K562 (cell line): ENCODE measurements around the gene DIP2A. TPM values are rescaled to one million over a fixed set of nuclear protein-coding genes. Genes with fewer than 3 reads are reported as not detected.
A peak's percentile ranks its signal among the peaks of the same experiment; 100 is the strongest.
"Not testable (repeated sequence)": the region's sequence is repeated elsewhere in the genome, so short reads cannot be mapped to it uniquely, and the experiment has no call there.

ENCODE experiments used
- ATAC-seq: fragments of 200-7000 bp; cut with Tn5 transposase; 3 replicates; pipeline ENCODE4 v1.9.1; 2020; ENCODE audit warnings: moderate library complexity
- BruUV-seq: library from RNA; stranded (reverse); fragments of 400-500 nt; replicated peaks from 2 replicates; lab custom pipeline; 2021; lab: Mats Ljungman, UMichigan
- CTCF ChIA-PET: fragments of 300-600 bp; formaldehyde crosslinking; extraction: SDS; loops from one replicate; lab custom pipeline; 2021; ENCODE audit warnings: low intra/inter-chr PET ratio; lab: Yijun Ruan, JAX
- POLR2A ChIA-PET: fragments of 300-600, 350-650 bp; sonication (Branson Sonifier 250); formaldehyde crosslinking; extraction: SDS; loops from one replicate; lab custom pipeline; 2021; ENCODE audit warnings: antibody characterized with exemption, inconsistent platforms; lab: Yijun Ruan, JAX
- DNase-seq, 4 experiments: peaks; one replicate each; pipeline versions ENCODE4 v3.0.0 to v3.0.0-alpha.2; 2011 to 2018; ENCODE audit warnings: low spot score in 3 of 4, mixed read lengths in 3 of 4; ENCODE audit errors: extremely low read depth in 1 of 4
- FAIRE-seq: peaks from 2 replicates; lab custom pipeline; 2011; peaks lifted over from hg19 to GRCh38; lab: Jason Lieb, UNC
- H2AFZ ChIP-seq: 2 replicates; pipeline ENCODE4 v1.6.0; 2011; ENCODE audit warnings: low read depth, low read length, control low read depth, inconsistent platforms
- H3K27ac ChIP-seq: fragments of 200-600 bp; 3 replicates; pipeline ENCODE4 v1.8.0; 2011; ENCODE audit warnings: low read depth, mild to moderate bottlenecking, control low read depth, inconsistent platforms, low read length, moderate library complexity, mixed read lengths; ENCODE audit errors: extremely low read depth
- H3K27me3 ChIP-seq, 2 experiments: fragments of 300-600 bp in 1 of 2; 2 replicates in 1 of 2; 3 replicates in 1 of 2; pipeline versions ENCODE4 v1.6.0 to v1.8.0; 2011; ENCODE audit warnings: inconsistent platforms in 2 of 2, low read length in 2 of 2, mild to moderate bottlenecking in 1 of 2, mixed read lengths in 1 of 2, moderate library complexity in 1 of 2; ENCODE audit not compliant: control insufficient read depth in 2 of 2, insufficient read depth in 2 of 2
- H3K36me3 ChIP-seq: fragments of 300-600 bp; 3 replicates; pipeline ENCODE4 v1.8.0; 2011; ENCODE audit warnings: mild to moderate bottlenecking, low read length, inconsistent platforms; ENCODE audit not compliant: control insufficient read depth, insufficient read depth
- H3K4me1 ChIP-seq, 2 experiments: fragments of 200-600 bp in 1 of 2; replicated peaks in 1 of 2; 2 replicates in 1 of 2; 3 replicates in 1 of 2; pipeline versions ENCODE4 v1.5.1 to v1.8.0; 2011; ENCODE audit warnings: inconsistent platforms in 2 of 2, low read length in 2 of 2, mild to moderate bottlenecking in 1 of 2, mixed read lengths in 1 of 2, moderate library complexity in 1 of 2; ENCODE audit not compliant: control insufficient read depth in 2 of 2, insufficient read depth in 2 of 2
- H3K4me2 ChIP-seq: 2 replicates; pipeline ENCODE4 v1.6.1; 2011; ENCODE audit warnings: low read length, control low read depth, inconsistent platforms, mixed read lengths; ENCODE audit not compliant: insufficient read depth
- H3K4me3 ChIP-seq: fragments of 200-600 bp; sonication (generic), shearing (Covaris generic); 2 replicates; pipeline ENCODE4 v1.5.1; 2016; ENCODE audit warnings: control low read depth, inconsistent platforms
- H3K79me2 ChIP-seq: fragments of 200-600 bp; 3 replicates; pipeline ENCODE4 v1.8.0; 2011; ENCODE audit warnings: low read length, inconsistent platforms; ENCODE audit not compliant: control insufficient read depth, insufficient read depth
- H3K9ac ChIP-seq, 2 experiments: 2 replicates each; pipeline versions ENCODE4 v1.6.0 to v1.6.1; 2011; ENCODE audit warnings: low read depth in 2 of 2, low read length in 2 of 2, control low read depth in 1 of 2, inconsistent platforms in 1 of 2, mild to moderate bottlenecking in 1 of 2, mixed read lengths in 1 of 2; ENCODE audit not compliant: insufficient read depth in 1 of 2
- H3K9me1 ChIP-seq: one replicate; pipeline ENCODE4 v1.6.0; 2011; ENCODE audit warnings: inconsistent platforms, mild to moderate bottlenecking, low read length, moderate library complexity; ENCODE audit not compliant: control insufficient read depth, insufficient read depth
- H3K9me3 ChIP-seq: replicated peaks from 2 replicates; pipeline ENCODE4 v1.5.1; 2011; ENCODE audit warnings: low read depth, low read length, inconsistent platforms; ENCODE audit not compliant: control insufficient read depth, insufficient read depth
- H4K20me1 ChIP-seq: replicated peaks from 2 replicates; pipeline ENCODE4 v1.6.1; 2011; ENCODE audit warnings: low read length, inconsistent platforms, mixed read lengths; ENCODE audit not compliant: control insufficient read depth, insufficient read depth
- XRCC5 ChIP-seq: fragments of 200-400 bp; formaldehyde crosslinking; IDR thresholded peaks from 2 replicates; pipeline ENCODE4 v1.6.1; 2017; ENCODE audit warnings: low read depth, mild to moderate bottlenecking, low read length
- WGBS: fragments of 100-300 bp; shearing (Covaris generic); methylation state at CpG from one replicate; pipeline ENCODE4 v1.1.6; 2016; ENCODE audit warnings: low coverage, mixed read lengths; ENCODE audit not compliant: insufficient coverage; ENCODE audit errors: missing lambda C conversion rate; 5-methylcytosine and 5-hydroxymethylcytosine counted together
- in situ Hi-C: fragments of 300-500 bp; cut with MboI; formaldehyde crosslinking; loops from 4 replicates; pipeline ENCODE4 v1.15.0; 2018; ENCODE audit warnings: inconsistent platforms, mixed read lengths
- intact Hi-C: fragments of 100-400 bp; cut with micrococcal nuclease; formaldehyde crosslinking; loops from 2 replicates; pipeline ENCODE4 v1.14.2; 2022
- polyA plus RNA-seq, 8 experiments: library from polyadenylated mRNA; depleted of rRNA in 4 of 8; stranded (reverse) in 5 of 8; unstranded in 3 of 8; fragments of >200 nt; fragmentation: Nextera tagmentation in 2 of 8; fragmentation: Illumina TruSeq in 1 of 8; extraction: Ambion mirVana in 2 of 8; extraction: Trizol in 1 of 8; gene quantifications; 2 replicates each; pipeline versions ENCODE4 v1.2.1 to v1.2.3, GENCODE V29; 2011 to 2014; ENCODE audit warnings: inconsistent platforms in 1 of 8, missing spikeins in 1 of 8
- total RNA-seq, 7 experiments: library from RNA; depleted of rRNA in 6 of 7; stranded (reverse); fragments of >200 nt in 6 of 7; fragmentation: Illumina TruSeq in 2 of 7; extraction: Trizol in 2 of 7; gene quantifications; 2 replicates each; pipeline versions ENCODE4 v1.2.1 to v1.2.3, GENCODE V29; 2011 to 2021; ENCODE audit warnings: low replicate concordance in 1 of 7
- TF ChIP-seq, protein P1 (sequence below), 2 experiments: fragments of 450-650 bp in 1 of 2; sonication (generic) in 1 of 2; formaldehyde crosslinking in 1 of 2; IDR thresholded peaks in 1 of 2; conservative IDR thresholded peaks in 1 of 2; 2 replicates each; pipeline versions ENCODE4 v1.6.1 to v1.8.1; 2016 to 2023; ENCODE audit warnings: mild to moderate bottlenecking in 2 of 2, moderate library complexity in 2 of 2, inconsistent platforms in 1 of 2, missing genetic modification reagents in 1 of 2
- TF ChIP-seq, protein P2 (sequence below): sonication (generic); formaldehyde crosslinking; IDR thresholded peaks from 2 replicates; pipeline ENCODE4 v1.9.0; 2022; ENCODE audit warnings: mild to moderate bottlenecking, missing genetic modification reagents

Gene DIP2A
- total and polyA plus RNA-seq, 9 of the 15 experiments (the other 6 are each of a cell fraction or from before 2014, with no cell fraction given), result 4.3 to 34.5 (median 20.3) TPM

DNA sequence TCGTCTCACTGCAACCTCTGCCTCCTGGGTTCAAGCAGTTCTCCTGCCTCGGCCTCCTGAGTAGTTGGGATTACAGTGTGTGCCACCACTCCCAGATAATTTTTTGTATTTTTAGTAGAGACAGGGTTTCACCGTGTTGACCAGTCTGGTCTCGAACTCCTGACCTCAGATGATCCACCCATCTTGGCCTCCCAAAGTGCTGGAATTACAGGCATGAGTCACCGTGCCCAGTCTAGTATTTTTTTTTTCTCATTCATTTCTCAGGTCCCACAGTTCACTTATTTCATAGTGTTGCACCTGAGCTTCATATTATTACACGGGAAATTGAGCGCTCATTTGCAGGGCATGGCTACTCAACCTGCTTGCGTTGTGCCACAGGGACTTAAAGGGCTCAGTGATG lies 68.7 kb downstream of the DIP2A start:
- 62% methylated on average over 8 of the region's 8 CpGs for WGBS
- FAIRE-seq, H3K9me3 ChIP-seq, BruUV-seq, H3K79me2 ChIP-seq, in situ Hi-C loops, H3K27me3 ChIP-seq, H3K9ac ChIP-seq, CTCF ChIA-PET, H3K4me2 ChIP-seq, H2AFZ ChIP-seq, H3K4me1 ChIP-seq, H3K27ac ChIP-seq, ATAC-seq, H3K4me3 ChIP-seq, DNase-seq, H4K20me1 ChIP-seq, intact Hi-C loops, H3K9me1 ChIP-seq: not testable (repeated sequence)
- peaks cover 39% of the 10 kb centered on the region; the same call in 2 of the 3 replicates for H3K36me3 ChIP-seq
- POLR2A ChIA-PET, result interaction anchor here (0.7 to 1.5 kb wide), 3 partner anchors 9 to 108 kb away, joined by 3 to 6 read pairs (median 3); partner anchors contain the start of gene PRMT2
- TF ChIP-seq, protein P1, sequence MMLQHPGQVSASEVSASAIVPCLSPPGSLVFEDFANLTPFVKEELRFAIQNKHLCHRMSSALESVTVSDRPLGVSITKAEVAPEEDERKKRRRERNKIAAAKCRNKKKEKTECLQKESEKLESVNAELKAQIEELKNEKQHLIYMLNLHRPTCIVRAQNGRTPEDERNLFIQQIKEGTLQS (IDR thresholded peaks at IDR 0.05), result peak; percentile 49
- TF ChIP-seq, protein P1 (CRISPR knock-in tag; conservative IDR thresholded peaks at IDR 0.05), result not testable (repeated sequence)

DNA sequence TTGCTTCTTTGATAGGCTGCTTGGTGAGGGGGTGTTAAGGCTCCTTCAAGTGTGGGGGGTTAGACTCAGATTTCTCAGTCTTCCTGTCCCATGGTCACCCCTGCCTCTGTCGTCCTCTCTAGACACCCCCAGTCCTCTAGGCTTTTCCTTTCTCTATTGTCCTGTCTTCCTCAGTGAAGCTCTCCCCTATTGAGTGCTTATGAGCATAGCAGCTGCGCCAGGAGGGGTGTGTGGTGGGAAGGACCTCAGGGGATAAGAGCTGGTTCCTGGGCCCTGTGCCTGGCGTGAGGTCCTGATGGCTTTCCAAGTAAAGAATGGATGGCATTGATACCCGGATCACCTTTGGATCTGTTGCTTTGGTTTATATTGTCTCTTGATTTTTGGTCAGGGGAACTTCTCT lies 69.1 kb downstream of the DIP2A start:
- Histone ChIP-seq H3K9me3 (no peaks in the 10 kb centered on the region), H3K27me3 (no peaks in the 10 kb centered on the region), H3K9me1 (peaks cover 8% of the 10 kb centered on the region), H3K4me2 (no peak overlapping the region), H3K36me3 (peaks cover 40% of the 10 kb centered on the region; the same call in 2 of the 3 replicates), H3K79me2 (0 out of 3 replicates have a peak, but pooled peaks cover 2% of the 10 kb centered on the region), H3K9ac (no peak overlapping the region), H3K4me1 (no peaks in the 10 kb centered on the region), H3K4me3 (no peak overlapping the region), H4K20me1 (no peaks in the 10 kb centered on the region), H2AFZ (no peak overlapping the region), H3K27ac (no peak overlapping the region)
- BruUV-seq, result no TSS peak
- ATAC-seq (peak; percentile 55), FAIRE-seq (no peak), DNase-seq (no peak)
- in situ Hi-C loops, result no loop called here
- POLR2A ChIA-PET, result interaction anchor here (0.7 to 1.5 kb wide), 3 partner anchors 8 to 107 kb away, joined by 3 to 6 read pairs (median 3); partner anchors contain the start of gene PRMT2
- intact Hi-C loops, result no loop called here
- WGBS, result 86% methylated on average over 4 of the region's 4 CpGs
- TF ChIP-seq XRCC5, result no peak
- TF ChIP-seq, protein P2, sequence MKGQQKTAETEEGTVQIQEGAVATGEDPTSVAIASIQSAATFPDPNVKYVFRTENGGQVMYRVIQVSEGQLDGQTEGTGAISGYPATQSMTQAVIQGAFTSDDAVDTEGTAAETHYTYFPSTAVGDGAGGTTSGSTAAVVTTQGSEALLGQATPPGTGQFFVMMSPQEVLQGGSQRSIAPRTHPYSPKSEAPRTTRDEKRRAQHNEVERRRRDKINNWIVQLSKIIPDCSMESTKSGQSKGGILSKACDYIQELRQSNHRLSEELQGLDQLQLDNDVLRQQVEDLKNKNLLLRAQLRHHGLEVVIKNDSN (CRISPR knock-in tag), result 0 out of 2 replicates have a peak, but pooled peaks have one; percentile 9
- CTCF ChIA-PET, result no interaction called here
